Measurements from ENCODE around the gene ZNF652.
A peak's percentile ranks its signal among the peaks of the same experiment; 100 is the strongest.
"Not testable (repeated sequence)": the region's sequence is repeated elsewhere in the genome, so short reads cannot be mapped to it uniquely, and the experiment has no call there.

ZNF652 gene

GRCh38 chr17:49386373-49386772, 24.3 kb upstream of the ZNF652 start:
- no peak for DNase-seq (ENCODE audit: low read depth)

GRCh38 chr17:49384951-49385350, 22.9 kb upstream of the ZNF652 start:
- no peak for DNase-seq (ENCODE audit: low read depth)

GRCh38 chr17:49383060-49383459, 21.0 kb upstream of the ZNF652 start:
- no peak for DNase-seq (ENCODE audit: low read depth)

- DNase-seq (ENCODE audit: low read depth) = no peak
Observed at GRCh38 chr17:49382556-49382955, 20.5 kb upstream of the ZNF652 start.

- no peak for DNase-seq (ENCODE audit: low read depth)
Observed at GRCh38 chr17:49381793-49382192, 19.7 kb upstream of the ZNF652 start.

- DNase-seq (ENCODE audit: low read depth) = no peak
Observed at GRCh38 chr17:49381033-49381432, 19.0 kb upstream of the ZNF652 start.

- DNase-seq (ENCODE audit: low read depth) = no peak
Observed at GRCh38 chr17:49379926-49380325, 17.9 kb upstream of the ZNF652 start.

- DNase-seq (ENCODE audit: low read depth) = no peak
Observed at GRCh38 chr17:49378311-49378710, 16.3 kb upstream of the ZNF652 start.

GRCh38 chr17:49375544-49375943, 13.5 kb upstream of the ZNF652 start:
- no peak for DNase-seq (ENCODE audit: low read depth)

GRCh38 chr17:49373115-49373514, 11.1 kb upstream of the ZNF652 start:
- DNase-seq (ENCODE audit: low read depth) = no peak

GRCh38 chr17:49372425-49372824, 10.4 kb upstream of the ZNF652 start:
- DNase-seq (ENCODE audit: low read depth) = no peak

GRCh38 chr17:49370971-49371834, 9.2 kb upstream of the ZNF652 start:
- DNase-seq (ENCODE audit: low read depth) = no peak

- no peak for DNase-seq (ENCODE audit: low read depth)
Observed at GRCh38 chr17:49369760-49370159, 7.7 kb upstream of the ZNF652 start.

GRCh38 chr17:49369089-49369488, 7.0 kb upstream of the ZNF652 start:
- DNase-seq (ENCODE audit: low read depth) = no peak

GRCh38 chr17:49365667-49366066, 3.6 kb upstream of the ZNF652 start:
- no peak for DNase-seq (ENCODE audit: low read depth)

GRCh38 chr17:49365126-49365525, 3.1 kb upstream of the ZNF652 start:
- DNase-seq (ENCODE audit: low read depth) = not testable (repeated sequence)

GRCh38 chr17:49364119-49364518, 2.1 kb upstream of the ZNF652 start:
- no peak for DNase-seq (ENCODE audit: low read depth)

- DNase-seq (ENCODE audit: low read depth) = no peak
Observed at GRCh38 chr17:49363251-49363650, 1.2 kb upstream of the ZNF652 start.

- DNase-seq (ENCODE audit: low read depth) = no peak
Observed at GRCh38 chr17:49362723-49363117, 670 bp upstream of the ZNF652 start.

GRCh38 chr17:49361129-49361901, 735 bp downstream of the ZNF652 start:
- peak; percentile 38 for DNase-seq (ENCODE audit: low read depth)

GRCh38 chr17:49360796-49361128, 1.3 kb downstream of the ZNF652 start:
- DNase-seq (ENCODE audit: low read depth) = no peak

- no peak for DNase-seq (ENCODE audit: low read depth)
Observed at GRCh38 chr17:49359990-49360795, 1.9 kb downstream of the ZNF652 start.
